Measurements from ENCODE around the gene TMEM253. TPM values are rescaled to one million over a fixed set of nuclear protein-coding genes. Genes with fewer than 3 reads are reported as not detected.

The TMEM253 gene
- total RNA-seq, result 0.20 TPM
- long read RNA-seq, result 0 reads

GRCh38 chr14:21100931-21101330 lies at the start of gene TMEM253:
TMEM253 (plus strand) TSS chr14:21101066; CDS start chr14:21101344, 278 bp downstream.
- no peak for DNase-seq
- intact Hi-C loops (cut with micrococcal nuclease), result loop anchor here (5.0 kb wide), 1 partner anchor 34 kb away; no protein-coding TSS in a partner anchor
- no peak for ATAC-seq

- DNase-seq (no peak), ATAC-seq (no peak)
- intact Hi-C loops (cut with micrococcal nuclease), result no loop called here
These were observed 47.4 kb upstream of the TMEM253 start for GRCh38 chr14:21053184-21054122.

- DNase-seq, result no peak
- no peak for ATAC-seq
- intact Hi-C loops (cut with micrococcal nuclease), result no loop called here
These were observed 46.6 kb upstream of the TMEM253 start for GRCh38 chr14:21054123-21054767.

GRCh38 chr14:21054768-21055145 lies 46.1 kb upstream of the TMEM253 start:
- intact Hi-C loops (cut with micrococcal nuclease), result no loop called here
- no peak for ATAC-seq
- no peak for DNase-seq

GRCh38 chr14:21055432-21056117 lies 45.3 kb upstream of the TMEM253 start:
- ATAC-seq (no peak), DNase-seq (no peak)
- intact Hi-C loops (cut with micrococcal nuclease), result no loop called here

- peak; percentile 40 for ATAC-seq
- intact Hi-C loops (cut with micrococcal nuclease), result no loop called here
- no peak for DNase-seq
These were observed 44.2 kb upstream of the TMEM253 start for GRCh38 chr14:21056520-21057163.

- DNase-seq (no peak), ATAC-seq (peak; percentile 24)
- intact Hi-C loops (cut with micrococcal nuclease), result no loop called here
These were observed 42.8 kb upstream of the TMEM253 start, which contains the start of gene RNASE8 for GRCh38 chr14:21057803-21058675. RNASE8 (plus strand) TSS chr14:21057822; CDS start chr14:21057893, 71 bp downstream.

- intact Hi-C loops (cut with micrococcal nuclease), result no loop called here
These were observed 42.0 kb upstream of the TMEM253 start for GRCh38 chr14:21058903-21059302.

GRCh38 chr14:21059842-21060613 lies 40.8 kb upstream of the TMEM253 start:
- intact Hi-C loops (cut with micrococcal nuclease), result no loop called here
- DNase-seq (no peak), ATAC-seq (no peak)

More at GRCh38 chr14:21058903-21059302, 42.0 kb upstream of the TMEM253 start:
- ATAC-seq, result no peak
- DNase-seq, result no peak

- DNase-seq, result no peak
- ATAC-seq, result no peak
- intact Hi-C loops (cut with micrococcal nuclease), result no loop called here
These were observed 40.1 kb upstream of the TMEM253 start for GRCh38 chr14:21060614-21061346.

GRCh38 chr14:21061347-21061668 lies 39.6 kb upstream of the TMEM253 start:
- ATAC-seq (no peak), DNase-seq (no peak)
- intact Hi-C loops (cut with micrococcal nuclease), result no loop called here

GRCh38 chr14:21063479-21063878 lies 37.4 kb upstream of the TMEM253 start:
- intact Hi-C loops (cut with micrococcal nuclease), result no loop called here
- ATAC-seq, result peak; percentile 67
- no peak for DNase-seq

- intact Hi-C loops (cut with micrococcal nuclease), result loop anchor here (5.0 kb wide), 1 partner anchor 35 kb away; the partner anchor contains the start of gene TMEM253
- DNase-seq (no peak), ATAC-seq (no peak)
These were observed 33.9 kb upstream of the TMEM253 start for GRCh38 chr14:21066882-21067502.

GRCh38 chr14:21068521-21069387 lies 32.1 kb upstream of the TMEM253 start:
- intact Hi-C loops (cut with micrococcal nuclease), result loop anchor here (5.0 kb wide), 1 partner anchor 34 kb away; the partner anchor contains the start of gene TMEM253
- ATAC-seq, result peak; percentile 43
- peak; percentile 61 for DNase-seq

- intact Hi-C loops (cut with micrococcal nuclease), result loop anchor here (5.0 to 10.0 kb wide), 2 partner anchors 33 to 55 kb away; partner anchors contain the start of gene TMEM253
- DNase-seq (peak; percentile 66), ATAC-seq (peak; percentile 35)
These were observed 31.3 kb upstream of the TMEM253 start for GRCh38 chr14:21069388-21070082.

Measured in left ventricle myocardium superior (tissue), 1 donor.